Measurements from ENCODE around the gene ITCH.

ITCH gene

DNA sequence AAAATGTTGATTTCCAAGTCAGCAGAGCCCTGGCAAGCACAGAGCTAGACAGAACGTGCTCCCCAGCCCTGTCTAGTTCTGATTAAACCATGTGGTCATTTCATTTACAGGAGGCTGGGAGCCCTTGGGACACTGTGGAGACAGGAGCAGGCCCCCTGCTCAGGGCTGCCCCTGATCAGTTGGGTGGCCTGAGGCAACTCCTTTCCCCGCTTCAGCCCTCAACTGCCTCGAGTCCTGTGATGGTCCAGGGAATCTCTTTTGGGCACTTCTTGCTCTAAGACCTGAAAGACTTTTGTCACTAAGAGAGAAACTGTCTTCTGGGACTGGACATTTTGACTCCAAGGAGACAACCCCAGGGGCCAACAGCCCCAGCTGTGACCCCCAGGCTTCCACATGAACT, 166.7 kb downstream of the ITCH start:
- ChIA-PET CTCF (interaction anchor here (1.2 to 4.2 kb wide), 2 partner anchors 9 to 178 kb away, joined by 5 to 22 read pairs; no protein-coding TSS in a partner anchor), POLR2A (no interaction called here)
- no peak overlapping the region for H3K4me3 ChIP-seq (ENCODE audit: low read depth, low read length)
- H3K9me3 ChIP-seq (ENCODE audit: control insufficient read depth, insufficient read depth, low read depth, low read length) = no peaks in the 10 kb centered on the region
- H3K4me1 ChIP-seq (ENCODE audit: control insufficient read depth, insufficient read depth, low read length) = peaks cover 9% of the 10 kb centered on the region
- H3K36me3 ChIP-seq (ENCODE audit: control insufficient read depth in 2 of 2, insufficient read depth in 1 of 2, low read length in 2 of 2) = peaks cover 3 to 89% of the 10 kb centered on the region in 2 experiments; a peak in 2 of 3 replicates
- H3K27ac ChIP-seq (ENCODE audit: extremely low read depth, low read depth, low read length) = no peak overlapping the region
- no peak for TF ChIP-seq ZNF701 (tag by site-specific recombination; IDR thresholded peaks at IDR 0.05)
- TF ChIP-seq, protein P1, sequence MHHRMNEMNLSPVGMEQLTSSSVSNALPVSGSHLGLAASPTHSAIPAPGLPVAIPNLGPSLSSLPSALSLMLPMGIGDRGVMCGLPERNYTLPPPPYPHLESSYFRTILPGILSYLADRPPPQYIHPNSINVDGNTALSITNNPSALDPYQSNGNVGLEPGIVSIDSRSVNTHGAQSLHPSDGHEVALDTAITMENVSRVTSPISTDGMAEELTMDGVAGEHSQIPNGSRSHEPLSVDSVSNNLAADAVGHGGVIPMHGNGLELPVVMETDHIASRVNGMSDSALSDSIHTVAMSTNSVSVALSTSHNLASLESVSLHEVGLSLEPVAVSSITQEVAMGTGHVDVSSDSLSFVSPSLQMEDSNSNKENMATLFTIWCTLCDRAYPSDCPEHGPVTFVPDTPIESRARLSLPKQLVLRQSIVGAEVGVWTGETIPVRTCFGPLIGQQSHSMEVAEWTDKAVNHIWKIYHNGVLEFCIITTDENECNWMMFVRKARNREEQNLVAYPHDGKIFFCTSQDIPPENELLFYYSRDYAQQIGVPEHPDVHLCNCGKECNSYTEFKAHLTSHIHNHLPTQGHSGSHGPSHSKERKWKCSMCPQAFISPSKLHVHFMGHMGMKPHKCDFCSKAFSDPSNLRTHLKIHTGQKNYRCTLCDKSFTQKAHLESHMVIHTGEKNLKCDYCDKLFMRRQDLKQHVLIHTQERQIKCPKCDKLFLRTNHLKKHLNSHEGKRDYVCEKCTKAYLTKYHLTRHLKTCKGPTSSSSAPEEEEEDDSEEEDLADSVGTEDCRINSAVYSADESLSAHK (tag by site-specific recombination; IDR thresholded peaks at IDR 0.05) = no peak
- TF ChIP-seq ZNF561 (tag by site-specific recombination; IDR thresholded peaks at IDR 0.05; ENCODE audit: borderline replicate concordance) = no peak
- TF ChIP-seq ZNF221 (tag by site-specific recombination; IDR thresholded peaks at IDR 0.05; ENCODE audit: borderline replicate concordance) = no peak
- TF ChIP-seq, protein P2, sequence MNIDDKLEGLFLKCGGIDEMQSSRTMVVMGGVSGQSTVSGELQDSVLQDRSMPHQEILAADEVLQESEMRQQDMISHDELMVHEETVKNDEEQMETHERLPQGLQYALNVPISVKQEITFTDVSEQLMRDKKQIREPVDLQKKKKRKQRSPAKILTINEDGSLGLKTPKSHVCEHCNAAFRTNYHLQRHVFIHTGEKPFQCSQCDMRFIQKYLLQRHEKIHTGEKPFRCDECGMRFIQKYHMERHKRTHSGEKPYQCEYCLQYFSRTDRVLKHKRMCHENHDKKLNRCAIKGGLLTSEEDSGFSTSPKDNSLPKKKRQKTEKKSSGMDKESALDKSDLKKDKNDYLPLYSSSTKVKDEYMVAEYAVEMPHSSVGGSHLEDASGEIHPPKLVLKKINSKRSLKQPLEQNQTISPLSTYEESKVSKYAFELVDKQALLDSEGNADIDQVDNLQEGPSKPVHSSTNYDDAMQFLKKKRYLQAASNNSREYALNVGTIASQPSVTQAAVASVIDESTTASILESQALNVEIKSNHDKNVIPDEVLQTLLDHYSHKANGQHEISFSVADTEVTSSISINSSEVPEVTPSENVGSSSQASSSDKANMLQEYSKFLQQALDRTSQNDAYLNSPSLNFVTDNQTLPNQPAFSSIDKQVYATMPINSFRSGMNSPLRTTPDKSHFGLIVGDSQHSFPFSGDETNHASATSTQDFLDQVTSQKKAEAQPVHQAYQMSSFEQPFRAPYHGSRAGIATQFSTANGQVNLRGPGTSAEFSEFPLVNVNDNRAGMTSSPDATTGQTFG (tag by site-specific recombination; IDR thresholded peaks at IDR 0.05; ENCODE audit: borderline replicate concordance) = no peak

DNA sequence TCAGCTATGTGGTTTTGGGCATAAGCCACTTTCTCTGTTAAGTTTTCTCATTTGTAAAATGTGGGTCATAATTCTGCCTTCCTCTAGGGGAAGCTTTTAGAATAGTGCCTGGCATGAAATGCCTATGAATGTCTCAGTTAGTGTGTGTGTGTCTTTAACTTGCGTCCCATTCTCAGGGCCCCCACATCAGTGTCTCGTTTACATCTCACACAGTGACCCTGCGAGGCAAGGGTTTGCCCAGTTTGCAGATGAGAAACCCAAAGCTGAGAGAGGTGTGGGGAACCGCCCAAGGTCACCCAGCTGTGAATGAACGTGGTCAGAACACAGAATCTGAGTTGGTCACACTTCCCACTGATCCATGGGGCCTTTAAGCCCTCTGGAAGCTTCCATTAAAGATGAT, 167.3 kb downstream of the ITCH start:
- no peak overlapping the region for H3K4me3 ChIP-seq (ENCODE audit: low read depth, low read length)
- peaks cover 8% of the 10 kb centered on the region for H3K4me1 ChIP-seq (ENCODE audit: control insufficient read depth, insufficient read depth, low read length)
- CTCF ChIA-PET = interaction anchor here (0.5 to 4.2 kb wide), 7 partner anchors 8 to 239 kb away, joined by 3 to 22 read pairs (median 6); no protein-coding TSS in a partner anchor
- POLR2A ChIA-PET = no interaction called here
- H3K27ac ChIP-seq (ENCODE audit: extremely low read depth, low read depth, low read length) = no peak overlapping the region
- TF ChIP-seq, protein P3, sequence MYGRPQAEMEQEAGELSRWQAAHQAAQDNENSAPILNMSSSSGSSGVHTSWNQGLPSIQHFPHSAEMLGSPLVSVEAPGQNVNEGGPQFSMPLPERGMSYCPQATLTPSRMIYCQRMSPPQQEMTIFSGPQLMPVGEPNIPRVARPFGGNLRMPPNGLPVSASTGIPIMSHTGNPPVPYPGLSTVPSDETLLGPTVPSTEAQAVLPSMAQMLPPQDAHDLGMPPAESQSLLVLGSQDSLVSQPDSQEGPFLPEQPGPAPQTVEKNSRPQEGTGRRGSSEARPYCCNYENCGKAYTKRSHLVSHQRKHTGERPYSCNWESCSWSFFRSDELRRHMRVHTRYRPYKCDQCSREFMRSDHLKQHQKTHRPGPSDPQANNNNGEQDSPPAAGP (tag by site-specific recombination; IDR thresholded peaks at IDR 0.05) = no peak
- TF ChIP-seq ZNF521 (tag by site-specific recombination; IDR thresholded peaks at IDR 0.05) (no peak), ZNF23 (tag by site-specific recombination; IDR thresholded peaks at IDR 0.05; ENCODE audit: borderline replicate concordance) (no peak), ZNF561 (tag by site-specific recombination; IDR thresholded peaks at IDR 0.05; ENCODE audit: borderline replicate concordance) (no peak), ZNF394 (tag by site-specific recombination; IDR thresholded peaks at IDR 0.05; ENCODE audit: borderline replicate concordance) (no peak), ZNF629 (tag by site-specific recombination; IDR thresholded peaks at IDR 0.05) (no peak)
- TF ChIP-seq, protein P4, sequence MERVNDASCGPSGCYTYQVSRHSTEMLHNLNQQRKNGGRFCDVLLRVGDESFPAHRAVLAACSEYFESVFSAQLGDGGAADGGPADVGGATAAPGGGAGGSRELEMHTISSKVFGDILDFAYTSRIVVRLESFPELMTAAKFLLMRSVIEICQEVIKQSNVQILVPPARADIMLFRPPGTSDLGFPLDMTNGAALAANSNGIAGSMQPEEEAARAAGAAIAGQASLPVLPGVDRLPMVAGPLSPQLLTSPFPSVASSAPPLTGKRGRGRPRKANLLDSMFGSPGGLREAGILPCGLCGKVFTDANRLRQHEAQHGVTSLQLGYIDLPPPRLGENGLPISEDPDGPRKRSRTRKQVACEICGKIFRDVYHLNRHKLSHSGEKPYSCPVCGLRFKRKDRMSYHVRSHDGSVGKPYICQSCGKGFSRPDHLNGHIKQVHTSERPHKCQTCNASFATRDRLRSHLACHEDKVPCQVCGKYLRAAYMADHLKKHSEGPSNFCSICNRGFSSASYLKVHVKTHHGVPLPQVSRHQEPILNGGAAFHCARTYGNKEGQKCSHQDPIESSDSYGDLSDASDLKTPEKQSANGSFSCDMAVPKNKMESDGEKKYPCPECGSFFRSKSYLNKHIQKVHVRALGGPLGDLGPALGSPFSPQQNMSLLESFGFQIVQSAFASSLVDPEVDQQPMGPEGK (tag by site-specific recombination; IDR thresholded peaks at IDR 0.05) = no peak
- no peaks in the 10 kb centered on the region for H3K9me3 ChIP-seq (ENCODE audit: control insufficient read depth, insufficient read depth, low read depth, low read length)
- peaks cover 3 to 90% of the 10 kb centered on the region in 2 experiments; a peak in 2 of 3 replicates for H3K36me3 ChIP-seq (ENCODE audit: control insufficient read depth in 2 of 2, insufficient read depth in 1 of 2, low read length in 2 of 2)
